HCT116 (cell line): Measurements from ENCODE around the gene GALNT15. TPM values are rescaled to one million over a fixed set of nuclear protein-coding genes. Genes with fewer than 3 reads are reported as not detected.

Source experiments
- ATAC-seq: fragments of 200-7000 bp; cut with Tn5 transposase; 2 replicates; pipeline ENCODE4 v1.9.1; 2020; ENCODE audit warnings: mild to moderate bottlenecking, moderate library complexity
- BruUV-seq: library from RNA; stranded (reverse); fragments of 400-500 nt; replicated peaks from 2 replicates; lab custom pipeline; 2021; lab: Mats Ljungman, UMichigan
- CTCF ChIA-PET: fragments of 300-600 bp; sonication (Branson Sonifier 250); formaldehyde crosslinking; loops from one replicate; lab custom pipeline; 2021; ENCODE audit warnings: antibody characterized with exemption; lab: Charles Lee
- POLR2A ChIA-PET: fragments of 300-600, 350-600 bp; sonication (Branson Sonifier 250); formaldehyde crosslinking; loops from one replicate; lab custom pipeline; 2021; ENCODE audit warnings: antibody characterized with exemption; lab: Charles Lee
- RAD21 ChIA-PET, 2 experiments: fragments of 300-600 bp; sonication (Branson Sonifier 250); formaldehyde crosslinking; loops; one replicate each; lab custom pipeline; 2023; ENCODE audit warnings: low total read pairs in 2 of 2; ENCODE audit not compliant: uncharacterized antibody in 2 of 2, unreplicated experiment in 2 of 2, low non-redundant PET in 1 of 2; lab: Charles Lee
- DNase-seq: peaks from one replicate; pipeline ENCODE4 v3.0.0-alpha.2; 2010; ENCODE audit warnings: low read depth, low spot score
- H2AFZ ChIP-seq: fragments of 200-600 bp; shearing (Covaris generic), sonication (generic); 2 replicates; pipeline ENCODE4 v1.6.1; 2017; ENCODE audit warnings: low read depth, mixed run types, mixed read lengths, antibody characterized with exemption, low read length; ENCODE audit not compliant: poor library complexity, severe bottlenecking
- H3K27ac ChIP-seq: 2 replicates; pipeline ENCODE4 v1.5.1; 2012; ENCODE audit warnings: low read depth, low read length
- H3K27me3 ChIP-seq: fragments of 200-600 bp; sonication (generic); 2 replicates; pipeline ENCODE4 v1.6.1; 2016; ENCODE audit warnings: mixed run types, low read length, mixed read lengths; ENCODE audit not compliant: insufficient read depth
- H3K36me3 ChIP-seq, 2 experiments: fragments of 200-500 bp in 1 of 2; fragments of 200-600 bp in 1 of 2; sonication (Bioruptor generic) in 1 of 2; sonication (generic) in 1 of 2; 2 replicates each; pipeline versions ENCODE4 v1.5.1 to v1.6.1; 2014 to 2016; ENCODE audit warnings: low read length in 2 of 2, inconsistent platforms in 1 of 2, mixed read lengths in 1 of 2, mixed run types in 1 of 2; ENCODE audit not compliant: insufficient read depth in 2 of 2, control insufficient read depth in 1 of 2
- H3K4me1 ChIP-seq, 2 experiments: fragments of 200-600 bp in 1 of 2; sonication (generic) in 1 of 2; 2 replicates each; pipeline versions ENCODE4 v1.5.1 to v1.6.1; 2012 to 2017; ENCODE audit warnings: low read length in 2 of 2, inconsistent platforms in 1 of 2, mild to moderate bottlenecking in 1 of 2, mixed read lengths in 1 of 2, mixed run types in 1 of 2, moderate library complexity in 1 of 2; ENCODE audit not compliant: insufficient read depth in 2 of 2, control insufficient read depth in 1 of 2
- H3K4me2 ChIP-seq: fragments of 200-600 bp; sonication (generic); 2 replicates; pipeline ENCODE4 v1.6.1; 2017; ENCODE audit warnings: mixed run types, low read length, mixed read lengths
- H3K4me3 ChIP-seq, 2 experiments: fragments of 200-600 bp in 1 of 2; sonication (generic) in 1 of 2; replicated peaks in 1 of 2; 2 replicates each; pipeline ENCODE4 v1.5.1; 2011 to 2016; ENCODE audit warnings: low read length in 2 of 2, control low read depth in 1 of 2, low read depth in 1 of 2, mild to moderate bottlenecking in 1 of 2, mixed read lengths in 1 of 2, mixed run types in 1 of 2
- H3K79me2 ChIP-seq: fragments of 200-600 bp; sonication (generic); 2 replicates; pipeline ENCODE4 v1.6.1; 2017; ENCODE audit warnings: mild to moderate bottlenecking, mixed run types, low read length, moderate library complexity, mixed read lengths; ENCODE audit not compliant: insufficient read depth
- H3K9ac ChIP-seq: fragments of 200-600 bp; sonication (generic); 2 replicates; pipeline ENCODE4 v1.6.1; 2016; ENCODE audit warnings: low read length, mixed read lengths
- H3K9me2 ChIP-seq: fragments of 200-600 bp; sonication (generic), shearing (Covaris generic); 2 replicates; pipeline ENCODE4 v1.6.1; 2017; ENCODE audit warnings: mixed run types, mild to moderate bottlenecking, moderate library complexity; ENCODE audit not compliant: insufficient read depth
- H3K9me3 ChIP-seq, 2 experiments: fragments of 200-500 bp in 1 of 2; fragments of 200-600 bp in 1 of 2; sonication (Bioruptor generic) in 1 of 2; sonication (generic) in 1 of 2; 2 replicates each; pipeline ENCODE4 v1.6.1; 2014 to 2017; ENCODE audit warnings: low read length in 2 of 2, mixed read lengths in 2 of 2, inconsistent platforms in 1 of 2, low read depth in 1 of 2, mild to moderate bottlenecking in 1 of 2, mixed run types in 1 of 2, moderate library complexity in 1 of 2; ENCODE audit not compliant: control insufficient read depth in 1 of 2, insufficient read depth in 1 of 2
- H4K20me1 ChIP-seq: fragments of 200-600 bp; sonication (generic), shearing (Covaris generic); 2 replicates; pipeline ENCODE4 v1.6.1; 2017; ENCODE audit warnings: mixed run types, mild to moderate bottlenecking, moderate library complexity; ENCODE audit not compliant: insufficient read depth
- CBX3 ChIP-seq: IDR thresholded peaks from 2 replicates; pipeline ENCODE4 v1.6.1; 2012; ENCODE audit warnings: low read depth
- CEBPB ChIP-seq: IDR thresholded peaks from 2 replicates; pipeline ENCODE4 v1.6.1; 2012; ENCODE audit warnings: low read depth
- CTCF ChIP-seq, 3 experiments: fragments of 200-600 bp in 1 of 3; sonication (generic) in 1 of 3; IDR thresholded peaks in 2 of 3; conservative IDR thresholded peaks in 1 of 3; 2 replicates each; pipeline ENCODE4 v1.5.1; 2012 to 2017; ENCODE audit warnings: low read depth in 2 of 3, low read length in 2 of 3, antibody characterized with exemption in 1 of 3, borderline replicate concordance in 1 of 3, control low read depth in 1 of 3, mild to moderate bottlenecking in 1 of 3, mixed read lengths in 1 of 3, mixed run types in 1 of 3, moderate library complexity in 1 of 3; ENCODE audit not compliant: insufficient read depth in 1 of 3
- EGR1 ChIP-seq: IDR thresholded peaks from 2 replicates; pipeline ENCODE4 v1.6.1; 2012; ENCODE audit warnings: low read depth
- ELF1 ChIP-seq: IDR thresholded peaks from 2 replicates; pipeline ENCODE4 v1.6.1; 2012; ENCODE audit warnings: low read depth, borderline replicate concordance
- JUND ChIP-seq: IDR thresholded peaks from 2 replicates; pipeline ENCODE4 v1.6.1; 2012
- POLR2A ChIP-seq: IDR thresholded peaks from 2 replicates; pipeline ENCODE4 v1.7.0; 2011; ENCODE audit warnings: borderline replicate concordance; ENCODE audit not compliant: insufficient read depth, insufficient read length; ENCODE audit errors: extremely low read depth
- POLR2AphosphoS5 ChIP-seq: IDR thresholded peaks from 2 replicates; pipeline ENCODE4 v1.6.1; 2011; ENCODE audit warnings: mild to moderate bottlenecking, low read depth, low read length, moderate library complexity
- RAD21 ChIP-seq: IDR thresholded peaks from 2 replicates; pipeline ENCODE4 v1.6.1; 2012; ENCODE audit warnings: low read depth, mild to moderate bottlenecking
- REST ChIP-seq: IDR thresholded peaks from 2 replicates; pipeline ENCODE4 v1.6.1; 2012; ENCODE audit warnings: low read depth
- SIN3A ChIP-seq: IDR thresholded peaks from 2 replicates; pipeline ENCODE4 v1.6.1; 2012; ENCODE audit warnings: low read depth
- SP1 ChIP-seq: IDR thresholded peaks from 2 replicates; pipeline ENCODE4 v1.6.1; 2012; ENCODE audit warnings: low read depth
- SRF ChIP-seq: IDR thresholded peaks from 2 replicates; pipeline ENCODE4 v1.6.1; 2012; ENCODE audit warnings: low read depth
- TCF7L2 ChIP-seq: IDR thresholded peaks from 2 replicates; pipeline ENCODE4 v1.7.0; 2011; ENCODE audit warnings: borderline replicate concordance, inconsistent platforms; ENCODE audit not compliant: insufficient read depth, insufficient read length; ENCODE audit errors: extremely low read depth
- YY1 ChIP-seq: IDR thresholded peaks from 2 replicates; pipeline ENCODE4 v1.6.1; 2011; ENCODE audit warnings: low read length, low read depth, moderate library complexity, mild to moderate bottlenecking; ENCODE audit not compliant: insufficient replicate concordance; ENCODE audit errors: extremely low read depth
- ZFX ChIP-seq: fragments of 450-650 bp; IDR thresholded peaks from 2 replicates; pipeline ENCODE4 v1.6.1; 2017
- ZNF274 ChIP-seq: fragments of 200-500 bp; sonication (Bioruptor generic); IDR thresholded peaks from 2 replicates; pipeline ENCODE4 v1.6.1; 2014; ENCODE audit warnings: mild to moderate bottlenecking, low read depth, low read length, inconsistent platforms
- intact Hi-C: fragments of 100-400 bp; cut with micrococcal nuclease; formaldehyde crosslinking; loops from 2 replicates; pipeline ENCODE4 v1.10.0; 2022
- total RNA-seq: library from RNA; stranded (reverse); gene quantifications from one replicate; pipeline ENCODE4 v1.2.1, GENCODE V29; 2021; ENCODE audit not compliant: unreplicated experiment
- TF ChIP-seq, protein P1 (sequence below): IDR thresholded peaks from 2 replicates; pipeline ENCODE4 v1.6.1; 2012
- TF ChIP-seq, protein P2 (sequence below): IDR thresholded peaks from 2 replicates; pipeline ENCODE4 v1.6.1; 2012

The GALNT15 gene
- total RNA-seq, 1 experiment from 2014 or later: 0.05 TPM

GRCh38 chr3:16189201-16189600 lies 14.7 kb downstream of the GALNT15 start:
- no peak overlapping the region for H3K9ac ChIP-seq
- ChIA-PET CTCF (no interaction called here), RAD21 (no interaction called here), POLR2A (no interaction called here)
- no peaks in the 10 kb centered on the region for H4K20me1 ChIP-seq
- H3K4me2 ChIP-seq: no peak overlapping the region
- H3K4me1 ChIP-seq: no peaks in the 10 kb centered on the region
- no peak for DNase-seq
- BruUV-seq: no TSS peak
- H2AFZ ChIP-seq: no peak overlapping the region
- H3K4me3 ChIP-seq: no peak overlapping the region
- no peak for ATAC-seq
- no peaks in the 10 kb centered on the region for H3K27me3 ChIP-seq
- TF ChIP-seq ZFX: no peak
- no peak for TF ChIP-seq POLR2A
- no peak for TF ChIP-seq RAD21
- no peak for TF ChIP-seq ELF1
- no peak for TF ChIP-seq CEBPB
- TF ChIP-seq JUND: no peak
- no peak for TF ChIP-seq ZNF274
- TF ChIP-seq CTCF (IDR thresholded peaks at IDR 0.05 in 2 of 3, conservative IDR thresholded peaks at IDR 0.05 in 1 of 3; ENCODE audit: borderline replicate concordance in 1 of 3, insufficient read depth in 1 of 3, low read depth in 2 of 3, low read length in 2 of 3): no peak; a peak in 1 of 6 replicates
- TF ChIP-seq, protein P1, sequence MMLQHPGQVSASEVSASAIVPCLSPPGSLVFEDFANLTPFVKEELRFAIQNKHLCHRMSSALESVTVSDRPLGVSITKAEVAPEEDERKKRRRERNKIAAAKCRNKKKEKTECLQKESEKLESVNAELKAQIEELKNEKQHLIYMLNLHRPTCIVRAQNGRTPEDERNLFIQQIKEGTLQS: no peak
- TF ChIP-seq CBX3: no peak
- TF ChIP-seq SRF: no peak
- TF ChIP-seq SP1: no peak
- no peak for TF ChIP-seq POLR2AphosphoS5
- no peak for TF ChIP-seq SIN3A
- no peak for TF ChIP-seq EGR1
- TF ChIP-seq YY1: no peak
- no peak for TF ChIP-seq REST
- TF ChIP-seq, protein P2, sequence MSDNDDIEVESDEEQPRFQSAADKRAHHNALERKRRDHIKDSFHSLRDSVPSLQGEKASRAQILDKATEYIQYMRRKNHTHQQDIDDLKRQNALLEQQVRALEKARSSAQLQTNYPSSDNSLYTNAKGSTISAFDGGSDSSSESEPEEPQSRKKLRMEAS: no peak
- TF ChIP-seq TCF7L2: no peak
- H3K27ac ChIP-seq: no peak overlapping the region
- intact Hi-C loops: loop anchor here (10.0 kb wide), 1 partner anchor 984 kb away; the partner anchor contains the start of gene CAPN7
- H3K9me2 ChIP-seq: no peaks in the 10 kb centered on the region
- H3K79me2 ChIP-seq: no peaks in the 10 kb centered on the region
- no peaks in the 10 kb centered on the region for H3K9me3 ChIP-seq
- no peaks in the 10 kb centered on the region for H3K36me3 ChIP-seq
